Measurements from ENCODE around the gene MKNK2. TPM values are rescaled to one million over a fixed set of nuclear protein-coding genes. Genes with fewer than 3 reads are reported as not detected.
"Not testable (repeated sequence)": the region's sequence is repeated elsewhere in the genome, so short reads cannot be mapped to it uniquely, and the experiment has no call there.

The MKNK2 gene
- total RNA-seq, 1 experiment from 2014 or later: 271 TPM

DNA sequence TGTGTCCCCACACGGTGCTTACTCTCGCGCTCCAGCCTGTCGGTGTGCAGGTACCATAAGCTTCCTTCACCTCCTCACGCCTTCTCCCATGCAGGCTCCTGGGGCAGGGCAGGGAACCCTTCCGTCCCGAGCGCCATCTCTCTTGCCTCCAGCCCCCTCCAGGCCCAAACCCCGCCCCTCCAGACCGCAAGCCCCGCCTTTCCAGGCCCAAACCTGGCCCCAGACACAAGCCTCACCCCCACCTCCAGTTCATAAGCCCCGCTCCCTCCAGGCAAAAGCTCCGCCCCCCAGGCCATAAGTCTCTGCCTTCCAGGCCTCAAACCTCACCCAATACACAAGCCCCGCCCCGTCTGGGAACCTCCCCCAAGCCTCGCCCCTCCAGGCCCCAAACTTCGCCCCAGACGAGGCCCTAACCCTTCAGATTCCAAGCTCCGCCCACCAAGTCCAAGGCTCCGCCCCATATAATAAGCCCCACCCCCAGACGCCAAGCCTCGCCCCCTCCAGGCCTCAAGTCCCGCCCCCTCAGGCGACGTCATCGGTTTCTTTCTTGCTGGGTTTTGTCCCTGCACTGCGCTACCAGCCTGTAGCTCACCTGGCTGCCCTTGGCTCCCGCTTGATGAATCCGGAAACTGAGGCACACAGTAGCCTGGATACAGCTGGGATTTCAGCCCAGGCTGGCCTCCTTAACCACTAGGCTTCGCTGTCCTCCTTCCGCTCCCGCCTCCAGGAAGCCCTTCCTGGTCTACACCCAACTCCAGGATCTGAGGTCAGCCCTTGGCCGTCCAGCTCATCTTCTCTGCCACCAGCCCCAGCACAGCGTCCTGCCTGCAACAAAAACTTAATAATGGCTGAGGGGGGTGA is 16.1 kb downstream of the MKNK2 start (continued):
- TF ChIP-seq, protein P1, sequence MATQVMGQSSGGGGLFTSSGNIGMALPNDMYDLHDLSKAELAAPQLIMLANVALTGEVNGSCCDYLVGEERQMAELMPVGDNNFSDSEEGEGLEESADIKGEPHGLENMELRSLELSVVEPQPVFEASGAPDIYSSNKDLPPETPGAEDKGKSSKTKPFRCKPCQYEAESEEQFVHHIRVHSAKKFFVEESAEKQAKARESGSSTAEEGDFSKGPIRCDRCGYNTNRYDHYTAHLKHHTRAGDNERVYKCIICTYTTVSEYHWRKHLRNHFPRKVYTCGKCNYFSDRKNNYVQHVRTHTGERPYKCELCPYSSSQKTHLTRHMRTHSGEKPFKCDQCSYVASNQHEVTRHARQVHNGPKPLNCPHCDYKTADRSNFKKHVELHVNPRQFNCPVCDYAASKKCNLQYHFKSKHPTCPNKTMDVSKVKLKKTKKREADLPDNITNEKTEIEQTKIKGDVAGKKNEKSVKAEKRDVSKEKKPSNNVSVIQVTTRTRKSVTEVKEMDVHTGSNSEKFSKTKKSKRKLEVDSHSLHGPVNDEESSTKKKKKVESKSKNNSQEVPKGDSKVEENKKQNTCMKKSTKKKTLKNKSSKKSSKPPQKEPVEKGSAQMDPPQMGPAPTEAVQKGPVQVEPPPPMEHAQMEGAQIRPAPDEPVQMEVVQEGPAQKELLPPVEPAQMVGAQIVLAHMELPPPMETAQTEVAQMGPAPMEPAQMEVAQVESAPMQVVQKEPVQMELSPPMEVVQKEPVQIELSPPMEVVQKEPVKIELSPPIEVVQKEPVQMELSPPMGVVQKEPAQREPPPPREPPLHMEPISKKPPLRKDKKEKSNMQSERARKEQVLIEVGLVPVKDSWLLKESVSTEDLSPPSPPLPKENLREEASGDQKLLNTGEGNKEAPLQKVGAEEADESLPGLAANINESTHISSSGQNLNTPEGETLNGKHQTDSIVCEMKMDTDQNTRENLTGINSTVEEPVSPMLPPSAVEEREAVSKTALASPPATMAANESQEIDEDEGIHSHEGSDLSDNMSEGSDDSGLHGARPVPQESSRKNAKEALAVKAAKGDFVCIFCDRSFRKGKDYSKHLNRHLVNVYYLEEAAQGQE (IDR thresholded peaks at IDR 0.05; ENCODE audit: low read depth): no peak
- TF ChIP-seq POLR2A (IDR thresholded peaks at IDR 0.05; ENCODE audit: borderline replicate concordance, extremely low read depth, insufficient read depth, insufficient read length) (peak; percentile 44), CBX3 (IDR thresholded peaks at IDR 0.05; ENCODE audit: low read depth) (no peak)
- TF ChIP-seq, protein P2, sequence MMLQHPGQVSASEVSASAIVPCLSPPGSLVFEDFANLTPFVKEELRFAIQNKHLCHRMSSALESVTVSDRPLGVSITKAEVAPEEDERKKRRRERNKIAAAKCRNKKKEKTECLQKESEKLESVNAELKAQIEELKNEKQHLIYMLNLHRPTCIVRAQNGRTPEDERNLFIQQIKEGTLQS (IDR thresholded peaks at IDR 0.05): no peak

DNA sequence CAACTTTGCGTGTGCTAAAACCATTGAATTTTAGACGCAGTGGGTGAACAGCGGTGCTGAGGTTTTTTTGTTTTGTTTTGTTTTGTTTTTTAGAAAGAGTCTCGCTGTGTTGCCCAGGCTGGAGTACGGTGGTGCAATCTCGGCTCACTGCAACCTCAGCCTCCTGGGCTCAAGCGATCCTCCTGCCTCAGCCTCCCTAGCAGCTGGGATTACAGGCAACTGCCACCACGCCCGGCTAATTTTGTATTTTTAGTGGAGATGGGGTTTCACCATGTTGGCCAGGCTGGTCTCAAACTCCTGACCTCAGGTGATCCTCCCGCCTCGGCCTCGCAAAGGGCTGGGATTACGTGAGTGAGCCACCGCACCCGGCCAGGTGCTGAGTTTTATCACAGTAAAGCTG is 16.8 kb downstream of the MKNK2 start:
- Histone ChIP-seq H3K4me3 (replicated peaks in 1 of 2; ENCODE audit: low read depth in 1 of 2, low read length in 2 of 2) (peak overlapping the region; percentile 57 to 61), H3K9ac (ENCODE audit: low read length) (peak overlapping the region; percentile 65), H3K4me2 (ENCODE audit: low read length) (peak overlapping the region; percentile 85), H3K9me3 (ENCODE audit: control insufficient read depth in 1 of 2, insufficient read depth in 1 of 2, low read depth in 1 of 2, low read length in 2 of 2) (peaks cover 0 to 11% of the 10 kb centered on the region in 2 experiments; a peak in 1 of 4 replicates), H3K4me1 (ENCODE audit: control insufficient read depth in 1 of 2, insufficient read depth in 2 of 2, low read length in 2 of 2) (peaks cover 46 to 64% of the 10 kb centered on the region in 2 experiments), H3K27ac (ENCODE audit: low read depth, low read length) (peak overlapping the region; percentile 93)
- POLR2A ChIA-PET: interaction anchor here (0.9 to 2.3 kb wide), 4 partner anchors 13 to 26 kb away, joined by 3 to 12 read pairs (median 6); no protein-coding TSS in a partner anchor
- H4K20me1 ChIP-seq (ENCODE audit: insufficient read depth); RAD21 ChIA-PET (ENCODE audit: low non-redundant PET in 1 of 2, low total read pairs in 2 of 2, uncharacterized antibody in 2 of 2, unreplicated experiment in 2 of 2); ATAC-seq; H3K36me3 ChIP-seq (ENCODE audit: control insufficient read depth in 1 of 2, insufficient read depth in 2 of 2, low read length in 2 of 2); CTCF ChIA-PET; BruUV-seq (replicated peaks); H2AFZ ChIP-seq (ENCODE audit: low read depth, low read length, poor library complexity, severe bottlenecking); H3K27me3 ChIP-seq (ENCODE audit: insufficient read depth, low read length); H3K9me2 ChIP-seq (ENCODE audit: insufficient read depth); H3K79me2 ChIP-seq (ENCODE audit: insufficient read depth, low read length); DNase-seq (ENCODE audit: low read depth, low spot score): not testable (repeated sequence)
- intact Hi-C loops (cut with micrococcal nuclease): loop anchor here (5.0 kb wide), 1 partner anchor 118 kb away; the partner anchor contains the start of gene AP3D1
